Ascending aorta (tissue), 2 donors: ENCODE measurements around the gene CTIF. TPM values are rescaled to one million over a fixed set of nuclear protein-coding genes. Genes with fewer than 3 reads are reported as not detected.

Experiments used
- DNase-seq, 2 donors: peaks; one replicate each; pipeline ENCODE4 v3.0.0-alpha.2; 2019; ENCODE audit warnings: low spot score in 2 of 2
- H3K27ac ChIP-seq, 2 donors: fragments of 200-600 bp; sonication (generic); one replicate each; pipeline ENCODE4 v1.5.1; 2016 to 2017; ENCODE audit warnings: mild to moderate bottlenecking in 1 of 2
- H3K27me3 ChIP-seq: fragments of 200-600 bp; sonication (generic); one replicate; pipeline ENCODE4 v1.5.1; 2017
- H3K36me3 ChIP-seq, 2 donors: fragments of 200-600 bp; sonication (generic); one replicate each; pipeline ENCODE4 v1.5.1; 2016
- H3K4me1 ChIP-seq, 2 donors: fragments of 200-600 bp; sonication (generic); one replicate each; pipeline ENCODE4 v1.5.1; 2016 to 2017; ENCODE audit warnings: mild to moderate bottlenecking in 1 of 2
- H3K4me3 ChIP-seq, 2 donors: fragments of 200-600 bp; sonication (generic); one replicate each; pipeline ENCODE4 v1.5.1; 2016 to 2017; ENCODE audit warnings: mild to moderate bottlenecking in 1 of 2
- H3K9me3 ChIP-seq, 2 donors: fragments of 200-600 bp; sonication (generic); one replicate each; pipeline ENCODE4 v1.5.1; 2016
- intact Hi-C: fragments of 100-400 bp; cut with DNase I; formaldehyde crosslinking; loops from one replicate; pipeline ENCODE4 v1.15.1; 2023
- total RNA-seq: library from RNA; depleted of rRNA; stranded (reverse); fragments of >200 nt; gene quantifications from one replicate; pipeline ENCODE4 v1.1.0, GENCODE V29; 2016
- TF ChIP-seq, protein P1 (sequence below), 3 experiments: fragments of 200-600 bp in 2 of 3; fragments of 450-650 bp in 1 of 3; sonication (generic) in 2 of 3; IDR thresholded peaks; one replicate each; pipeline ENCODE4 v1.5.1; 2016 to 2019; ENCODE audit warnings: antibody characterized with exemption in 3 of 3, mild to moderate bottlenecking in 1 of 3, moderate library complexity in 1 of 3

Gene CTIF
- total RNA-seq, 1 donor from 2014 or later, result 55.3 TPM

DNA sequence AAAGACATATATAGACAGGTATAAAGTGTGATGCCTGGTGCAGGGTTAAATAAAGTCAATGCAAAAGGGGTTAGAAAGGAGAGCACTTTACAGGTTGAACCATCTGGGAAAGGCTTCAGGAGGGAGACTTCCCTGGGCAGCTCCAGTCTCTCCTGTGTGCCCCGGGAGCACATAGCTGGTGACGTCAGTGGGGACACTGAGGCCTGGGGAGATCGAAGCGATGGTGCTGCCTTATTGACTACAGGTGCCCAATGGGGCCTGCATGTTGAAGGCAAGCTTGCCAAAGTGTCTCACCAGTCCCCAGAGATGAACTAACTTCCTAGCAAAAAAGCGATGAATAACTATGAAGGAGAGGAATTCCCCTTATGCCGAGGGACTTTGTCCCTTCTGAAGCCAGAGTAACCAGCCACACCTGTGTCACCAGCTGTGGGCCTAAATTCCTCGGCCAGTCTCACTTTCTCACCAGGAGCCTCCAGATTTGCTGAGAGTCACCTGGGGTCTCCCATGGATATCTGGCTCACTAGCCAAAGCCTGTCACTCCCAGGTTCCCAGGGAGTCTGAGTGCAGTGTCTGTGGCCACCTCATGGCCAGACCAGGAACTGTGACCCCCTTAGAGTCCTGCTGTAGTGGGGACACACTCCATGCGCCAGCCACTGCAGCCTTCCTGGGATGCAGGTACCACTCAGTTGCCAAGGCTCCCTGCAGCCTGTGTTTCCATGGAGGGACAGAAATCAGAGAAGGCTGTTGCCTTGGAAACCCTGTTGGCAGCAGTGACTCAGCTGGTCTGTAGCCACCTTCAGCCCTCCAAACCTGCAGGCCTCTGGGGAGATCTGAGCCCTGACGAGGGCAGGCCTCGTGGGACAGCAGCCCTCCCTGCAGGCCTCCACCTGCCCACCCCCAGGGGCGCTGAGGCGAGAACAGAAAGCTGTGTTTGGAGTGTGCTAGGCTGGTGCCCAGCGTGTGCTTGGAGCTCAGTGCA, 128.7 kb downstream of the CTIF start:
- H3K27me3 ChIP-seq, result no peaks in the 10 kb centered on the region
- H3K27ac ChIP-seq, result no peak overlapping the region
- H3K4me1 ChIP-seq, result no peaks in the 10 kb centered on the region
- intact Hi-C loops, result loop anchor here (10.0 kb wide), 1 partner anchor 643 kb away; no protein-coding TSS in a partner anchor
- TF ChIP-seq, protein P1, sequence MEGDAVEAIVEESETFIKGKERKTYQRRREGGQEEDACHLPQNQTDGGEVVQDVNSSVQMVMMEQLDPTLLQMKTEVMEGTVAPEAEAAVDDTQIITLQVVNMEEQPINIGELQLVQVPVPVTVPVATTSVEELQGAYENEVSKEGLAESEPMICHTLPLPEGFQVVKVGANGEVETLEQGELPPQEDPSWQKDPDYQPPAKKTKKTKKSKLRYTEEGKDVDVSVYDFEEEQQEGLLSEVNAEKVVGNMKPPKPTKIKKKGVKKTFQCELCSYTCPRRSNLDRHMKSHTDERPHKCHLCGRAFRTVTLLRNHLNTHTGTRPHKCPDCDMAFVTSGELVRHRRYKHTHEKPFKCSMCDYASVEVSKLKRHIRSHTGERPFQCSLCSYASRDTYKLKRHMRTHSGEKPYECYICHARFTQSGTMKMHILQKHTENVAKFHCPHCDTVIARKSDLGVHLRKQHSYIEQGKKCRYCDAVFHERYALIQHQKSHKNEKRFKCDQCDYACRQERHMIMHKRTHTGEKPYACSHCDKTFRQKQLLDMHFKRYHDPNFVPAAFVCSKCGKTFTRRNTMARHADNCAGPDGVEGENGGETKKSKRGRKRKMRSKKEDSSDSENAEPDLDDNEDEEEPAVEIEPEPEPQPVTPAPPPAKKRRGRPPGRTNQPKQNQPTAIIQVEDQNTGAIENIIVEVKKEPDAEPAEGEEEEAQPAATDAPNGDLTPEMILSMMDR (IDR thresholded peaks at IDR 0.05), result no peak
- peaks cover 0 to 7% of the 10 kb centered on the region in 2 donors for H3K9me3 ChIP-seq
- H3K4me3 ChIP-seq, result no peak overlapping the region
- peak in 1 of 2 donors; percentile 57 for DNase-seq
- peaks cover 16 to 30% of the 10 kb centered on the region in 2 donors for H3K36me3 ChIP-seq

DNA sequence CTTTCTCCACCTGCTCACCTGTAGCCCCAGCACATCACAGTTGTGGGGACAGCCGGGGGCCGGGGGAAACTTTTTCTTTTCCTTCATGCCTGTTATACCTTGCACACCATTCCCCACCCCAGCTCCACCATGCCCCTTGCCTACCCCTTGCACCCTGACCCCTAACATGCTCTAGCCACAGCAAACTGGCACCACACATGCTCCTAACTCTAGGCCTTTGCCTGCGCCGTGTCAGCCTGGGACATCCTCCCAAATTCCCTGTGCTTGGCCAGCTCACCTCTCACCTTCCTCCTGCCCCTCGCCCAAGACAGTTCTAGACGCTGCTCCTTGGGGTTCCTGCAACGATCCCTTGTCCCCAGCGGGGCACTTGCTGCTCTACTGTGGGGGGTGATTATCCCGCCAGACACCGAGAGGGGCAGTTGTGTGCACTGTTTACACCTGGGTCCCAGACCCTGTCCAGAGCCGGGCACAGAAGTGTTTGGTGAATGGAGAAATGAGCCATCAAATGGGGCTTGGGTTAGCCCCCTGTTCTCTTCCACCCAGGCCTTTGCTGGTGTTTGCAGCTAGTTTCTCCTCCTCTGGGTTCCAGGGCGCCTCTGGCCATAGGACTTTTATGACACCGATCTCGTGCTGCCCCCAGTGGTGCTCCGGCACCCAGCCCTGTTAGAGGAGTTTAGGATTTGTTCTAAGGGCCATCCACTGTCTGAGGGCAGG, 129.8 kb downstream of the CTIF start:
- Histone ChIP-seq H3K27ac (no peak overlapping the region), H3K36me3 (peaks cover 16 to 30% of the 10 kb centered on the region in 2 donors), H3K9me3 (peaks cover 0 to 7% of the 10 kb centered on the region in 2 donors), H3K4me1 (no peaks in the 10 kb centered on the region), H3K4me3 (no peak overlapping the region), H3K27me3 (no peaks in the 10 kb centered on the region)
- TF ChIP-seq, protein P1 (IDR thresholded peaks at IDR 0.05), result no peak
- no peak for DNase-seq
- intact Hi-C loops, result loop anchor here (10.0 kb wide), 1 partner anchor 644 kb away; no protein-coding TSS in a partner anchor

DNA sequence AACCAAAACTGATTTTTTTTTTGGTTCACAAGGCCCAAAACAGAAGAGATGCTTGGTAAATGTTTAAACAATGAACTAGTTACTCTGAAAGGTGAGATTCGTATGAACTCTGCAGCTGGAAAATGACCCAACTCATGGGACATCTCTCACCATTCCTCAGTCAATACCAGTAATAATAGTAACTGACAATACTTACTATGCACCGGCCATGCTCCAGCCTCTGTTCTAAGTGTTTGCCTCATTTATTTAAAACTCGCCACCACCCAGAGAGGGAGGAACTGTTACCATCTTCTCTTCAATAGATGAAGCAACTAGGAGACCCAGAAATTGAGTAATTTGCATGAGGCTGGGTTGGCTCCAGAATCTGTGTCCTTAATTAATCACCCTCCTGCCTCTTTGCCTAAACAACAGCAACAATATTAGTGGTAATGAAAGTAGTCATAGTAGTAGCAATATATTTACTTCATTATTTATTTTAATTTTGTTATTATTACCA, 130.4 kb downstream of the CTIF start:
- TF ChIP-seq, protein P1 (IDR thresholded peaks at IDR 0.05), result no peak
- Histone ChIP-seq H3K9me3 (peaks cover 0 to 7% of the 10 kb centered on the region in 2 donors), H3K4me3 (no peak overlapping the region), H3K27ac (no peak overlapping the region), H3K27me3 (no peaks in the 10 kb centered on the region), H3K4me1 (no peaks in the 10 kb centered on the region), H3K36me3 (peaks cover 16 to 30% of the 10 kb centered on the region in 2 donors)
- no peak for DNase-seq
- intact Hi-C loops, result loop anchor here (10.0 kb wide), 1 partner anchor 644 kb away; no protein-coding TSS in a partner anchor

DNA sequence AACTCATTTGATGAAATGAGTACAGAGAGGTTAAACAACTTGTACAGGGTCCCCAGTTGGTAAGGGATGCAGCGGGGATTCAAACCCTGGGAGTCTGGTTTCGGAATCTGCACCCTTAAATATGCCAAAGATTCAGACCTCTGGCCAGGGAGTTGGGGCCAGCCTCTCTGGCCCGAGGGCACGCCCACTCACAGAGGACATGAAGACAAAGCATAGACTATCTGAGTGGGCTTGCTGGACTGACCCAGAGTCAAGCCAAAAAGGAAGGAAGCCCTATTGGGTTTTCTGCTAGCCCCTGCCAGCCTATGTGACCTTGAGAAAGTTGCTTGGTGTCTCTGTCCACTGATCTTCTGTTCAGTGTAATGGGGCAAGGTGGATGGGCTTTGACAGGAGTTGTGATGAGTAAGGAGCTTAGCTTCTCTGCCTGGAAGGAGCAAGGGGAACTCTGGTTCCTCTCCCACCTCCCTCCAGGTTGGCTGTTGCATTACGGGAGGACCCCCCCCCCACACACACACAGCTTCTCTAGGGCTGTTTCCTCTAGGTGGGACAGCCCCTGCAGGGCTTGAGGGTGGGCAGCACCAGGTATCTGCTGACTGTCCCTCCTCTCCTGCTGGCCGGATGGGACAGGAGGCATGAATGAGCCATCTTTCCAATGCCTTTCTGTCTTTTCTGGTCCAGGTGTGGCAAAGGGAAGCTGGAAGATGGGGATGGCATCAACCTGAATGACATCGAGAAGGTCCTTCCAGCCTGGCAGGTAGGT, 131.3 kb downstream of the CTIF start:
- Histone ChIP-seq H3K4me1 (no peaks in the 10 kb centered on the region), H3K27me3 (no peaks in the 10 kb centered on the region), H3K36me3 (peaks cover 16 to 28% of the 10 kb centered on the region in 2 donors), H3K27ac (no peak overlapping the region), H3K9me3 (peaks cover 0 to 7% of the 10 kb centered on the region in 2 donors), H3K4me3 (no peak overlapping the region)
- TF ChIP-seq, protein P1 (IDR thresholded peaks at IDR 0.05), result no peak
- intact Hi-C loops, result loop anchor here (10.0 kb wide), 1 partner anchor 645 kb away; no protein-coding TSS in a partner anchor
- DNase-seq, result no peak
